GM18870 (cell line): ENCODE data around the gene SNAP25.

Experiments
- ATAC-seq: cut with Tn5 transposase; IDR thresholded peaks from one replicate; pipeline ENCODE4 v1.9.1; 2021; ENCODE audit warnings: moderate library complexity; ENCODE audit not compliant: unreplicated experiment

SNAP25 gene

DNA sequence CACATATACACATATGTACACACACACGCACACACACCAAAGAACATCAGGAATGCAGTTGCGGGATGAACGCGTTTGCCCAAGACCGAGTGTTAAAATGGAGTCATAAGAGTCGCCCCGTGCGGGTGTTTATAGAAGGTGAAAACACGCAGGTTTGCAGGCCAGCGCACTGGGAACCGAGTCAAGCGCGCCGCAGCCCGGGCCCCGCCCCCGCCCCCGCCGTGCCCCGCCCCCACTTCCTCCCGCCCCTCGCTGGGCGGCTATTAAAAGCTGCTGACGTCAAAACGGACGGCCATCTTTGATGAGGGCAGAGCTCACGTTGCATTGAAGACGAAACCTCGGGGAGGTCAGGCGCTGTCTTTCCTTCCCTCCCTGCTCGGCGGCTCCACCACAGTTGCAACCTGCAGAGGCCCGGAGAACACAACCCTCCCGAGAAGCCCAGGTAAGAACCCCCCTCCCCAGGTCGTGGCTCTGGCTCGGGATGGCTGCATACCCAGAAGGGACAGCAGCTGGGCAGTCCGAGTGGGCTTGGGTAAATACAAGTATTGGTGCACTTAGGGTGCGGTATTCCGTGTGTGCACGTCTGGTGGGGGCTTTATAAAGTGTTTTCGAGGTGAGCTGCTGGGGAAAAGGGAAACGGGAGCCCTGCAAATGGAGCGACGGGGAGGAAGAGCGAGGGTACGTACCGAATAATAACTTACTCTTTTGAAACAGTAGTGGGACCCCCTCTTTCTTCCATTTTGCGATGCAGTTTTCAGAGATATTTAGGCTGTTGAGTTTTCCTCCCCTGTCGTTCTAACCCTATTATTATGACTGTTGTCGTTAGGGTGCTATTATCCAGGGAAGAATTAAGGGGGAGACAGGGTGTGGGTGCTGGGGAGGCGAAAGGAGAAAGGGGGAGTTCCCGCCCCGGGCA lies at the start of gene SNAP25:
Gene SNAP25, plus strand, starts transcription at position 295 of the 916 bp plus-strand sequence. CDS start 56,662 bp downstream, outside the sequence.
- no peak for ATAC-seq

GRCh38 chr20:10169752-10170151 lies 48.9 kb upstream of the SNAP25 start:
- ATAC-seq = no peak

DNA sequence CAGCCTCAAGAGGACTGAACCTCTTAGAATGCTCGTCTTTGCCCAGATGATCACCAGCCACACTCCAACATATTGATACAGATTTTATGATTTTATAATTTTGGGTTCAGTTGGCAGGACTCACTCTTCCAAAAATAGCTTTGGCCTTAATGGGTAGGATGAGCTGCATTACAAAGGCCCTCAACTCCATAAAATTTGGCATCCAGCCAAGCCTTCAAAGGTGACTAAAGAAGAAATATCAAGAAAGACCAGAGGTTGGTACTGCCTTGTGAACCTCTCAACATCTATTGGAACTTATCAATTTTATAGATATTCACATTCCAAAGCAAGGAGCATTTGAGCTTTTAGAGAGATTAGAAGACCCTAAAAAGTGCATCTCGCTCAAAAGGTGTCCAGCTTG lies 48.4 kb upstream of the SNAP25 start:
- no peak for ATAC-seq

DNA sequence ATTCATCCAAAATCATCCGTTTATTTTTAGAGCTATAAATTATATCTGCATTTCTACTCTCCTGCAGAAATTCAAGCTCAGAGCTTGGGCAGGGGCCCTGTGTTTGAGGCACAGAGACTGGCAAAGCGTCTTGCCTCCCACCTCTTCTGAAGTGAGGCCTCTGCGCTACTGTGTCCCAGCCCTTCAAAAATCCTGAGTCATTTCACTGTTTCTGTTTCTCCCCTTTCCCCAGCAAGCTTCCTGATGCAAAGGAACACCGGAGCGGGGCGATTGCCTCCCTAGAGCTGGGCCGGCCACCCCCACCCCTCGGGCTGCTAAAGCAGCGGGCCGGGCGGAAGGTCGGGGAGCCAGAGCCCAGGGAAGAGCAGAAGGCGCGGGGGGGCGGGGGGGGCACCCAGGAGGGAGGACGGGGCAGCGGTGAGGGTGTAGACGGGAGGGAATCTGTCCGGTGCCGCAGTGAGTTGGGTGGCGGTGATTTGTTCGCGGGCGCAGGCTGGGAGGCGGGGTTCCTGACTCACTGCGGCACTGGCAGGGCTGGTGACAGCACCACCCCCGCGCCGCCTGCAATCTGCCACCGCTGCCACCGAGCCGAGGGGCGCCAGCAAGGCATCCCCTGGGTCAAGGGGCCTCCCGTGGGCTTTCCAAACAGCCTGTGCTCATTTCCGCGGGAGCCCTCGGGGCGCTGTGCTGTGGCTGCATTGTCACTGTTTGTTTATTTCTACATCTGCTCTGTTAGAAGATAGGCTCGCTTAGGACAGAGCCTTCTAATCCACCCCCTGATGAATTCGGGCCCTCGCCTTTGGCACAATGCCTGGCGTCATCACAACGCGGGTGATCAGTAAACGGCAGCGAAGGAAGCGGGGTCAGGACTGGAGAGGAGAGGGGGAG lies 46.5 kb upstream of the SNAP25 start:
- no peak for ATAC-seq

DNA sequence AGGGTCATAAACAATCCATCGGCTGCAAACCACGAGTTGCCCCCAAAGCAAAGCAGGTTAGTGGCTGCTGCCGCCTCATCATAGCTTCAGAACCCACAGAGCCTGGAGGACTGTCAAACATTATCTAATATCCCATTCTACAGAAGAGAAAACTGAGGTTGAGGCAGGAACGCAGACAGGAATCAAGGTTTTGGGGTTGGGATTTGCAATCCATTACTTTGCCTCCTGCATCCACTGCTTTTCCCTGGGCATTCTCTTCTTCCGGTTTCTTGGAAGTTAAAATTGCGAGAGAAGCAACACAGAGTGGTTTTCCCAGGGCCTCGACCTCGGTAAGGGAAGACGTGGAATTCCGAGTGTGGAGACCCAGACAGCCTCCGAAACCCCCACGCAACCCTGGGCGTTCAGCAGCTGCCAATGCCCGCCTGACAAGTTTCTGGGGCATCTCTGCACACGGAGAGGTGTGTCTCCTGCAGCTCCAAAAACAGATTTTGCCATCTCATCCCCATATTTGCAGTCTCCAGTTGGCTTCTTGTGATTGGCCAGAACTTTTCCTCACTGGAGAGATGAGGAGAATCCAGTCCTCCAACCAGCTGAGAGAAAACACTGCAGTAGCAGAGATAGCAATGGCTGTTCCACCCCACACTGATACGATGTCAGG lies 45.5 kb upstream of the SNAP25 start:
- no peak for ATAC-seq

DNA sequence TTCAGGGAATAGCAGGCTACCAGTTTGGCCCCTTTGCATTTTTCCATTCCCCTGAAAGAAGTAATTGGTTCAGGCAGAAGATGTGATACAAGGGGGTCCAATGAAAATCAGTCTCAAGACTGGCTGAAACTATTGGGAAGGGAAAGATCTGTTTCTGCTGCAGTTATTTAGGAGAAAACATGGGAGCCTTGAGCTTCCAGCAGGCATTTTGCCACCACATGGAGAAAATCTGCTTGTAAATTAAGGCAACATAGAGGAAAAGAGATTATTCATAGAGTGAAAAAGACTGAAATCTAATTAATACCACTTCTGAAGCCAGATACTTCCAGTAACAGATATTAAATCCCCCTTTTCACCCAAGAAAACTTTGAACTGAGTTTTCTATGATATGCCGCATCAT lies 44.2 kb upstream of the SNAP25 start:
- no peak for ATAC-seq

- no peak for ATAC-seq
These were observed 41.3 kb upstream of the SNAP25 start for GRCh38 chr20:10177326-10177725.

DNA sequence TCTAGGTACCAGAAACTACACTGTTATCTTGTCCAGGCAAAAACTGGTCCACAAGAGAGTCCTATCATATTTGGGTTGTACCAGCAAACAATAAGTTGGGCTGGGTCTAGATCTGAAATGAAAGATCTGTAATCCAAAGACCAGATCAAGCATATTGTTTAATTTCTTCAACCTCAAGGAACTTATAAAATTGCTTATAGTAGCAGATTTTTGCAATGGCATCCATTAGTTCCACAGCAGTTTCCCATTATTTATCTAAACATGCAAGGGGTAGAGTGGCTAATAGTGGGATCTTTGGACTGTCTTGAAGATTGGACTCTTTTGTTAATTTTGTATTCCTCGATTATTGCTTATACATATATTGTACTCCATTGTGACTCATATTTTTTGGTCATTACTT lies 40.5 kb upstream of the SNAP25 start:
- ATAC-seq = no peak

GRCh38 chr20:10178727-10179313 lies 39.8 kb upstream of the SNAP25 start:
- ATAC-seq = no peak

- ATAC-seq = no peak
These were observed 38.9 kb upstream of the SNAP25 start for GRCh38 chr20:10179574-10180298.

DNA sequence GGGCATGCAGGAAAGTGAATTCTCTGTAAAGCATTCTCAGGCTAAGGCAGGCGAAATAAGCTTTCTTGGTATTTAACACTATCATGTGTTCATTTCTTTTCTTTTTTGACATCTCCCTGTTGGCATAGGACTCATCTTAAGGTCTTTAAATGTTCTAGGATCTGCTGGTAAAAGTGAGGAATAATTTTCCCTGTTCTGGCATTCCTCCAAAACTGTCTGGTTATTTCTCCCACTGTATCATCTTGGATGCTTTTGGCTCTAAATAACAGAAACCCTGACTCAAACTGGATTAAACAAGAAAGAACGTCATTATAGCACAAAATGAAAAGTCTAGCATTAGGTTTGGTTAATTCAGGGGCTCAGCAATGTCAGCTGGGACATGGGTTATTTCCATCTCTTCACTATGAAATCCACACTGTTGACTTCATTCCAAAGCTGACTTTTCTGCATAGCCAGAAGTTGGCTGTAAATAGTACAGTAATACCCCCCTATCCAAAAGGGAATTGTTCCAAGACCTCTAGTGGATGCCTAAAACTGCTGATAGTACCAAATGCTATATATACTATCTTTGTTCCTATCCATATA lies 37.9 kb upstream of the SNAP25 start:
- no peak for ATAC-seq

GRCh38 chr20:10185741-10186558 lies 32.7 kb upstream of the SNAP25 start:
- ATAC-seq = no peak

DNA sequence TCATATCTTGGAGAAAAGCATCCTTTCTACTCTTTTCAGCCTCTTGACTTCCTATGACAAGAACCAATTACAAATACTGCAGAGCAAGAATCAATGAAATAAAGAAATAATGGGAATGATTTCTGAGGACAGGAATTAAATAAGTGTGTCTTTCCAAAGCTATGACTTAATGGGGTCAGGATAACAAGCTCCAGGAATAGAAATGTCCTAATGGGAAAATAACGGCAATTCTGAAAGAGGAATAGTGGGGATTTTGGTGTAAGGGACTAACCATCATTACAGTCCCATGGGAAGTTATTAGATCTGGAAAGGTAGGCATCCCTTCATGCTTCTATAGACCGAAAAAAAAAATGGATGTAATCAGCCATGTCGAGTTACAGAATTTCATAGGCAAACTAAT lies 28.2 kb upstream of the SNAP25 start:
- ATAC-seq = no peak

DNA sequence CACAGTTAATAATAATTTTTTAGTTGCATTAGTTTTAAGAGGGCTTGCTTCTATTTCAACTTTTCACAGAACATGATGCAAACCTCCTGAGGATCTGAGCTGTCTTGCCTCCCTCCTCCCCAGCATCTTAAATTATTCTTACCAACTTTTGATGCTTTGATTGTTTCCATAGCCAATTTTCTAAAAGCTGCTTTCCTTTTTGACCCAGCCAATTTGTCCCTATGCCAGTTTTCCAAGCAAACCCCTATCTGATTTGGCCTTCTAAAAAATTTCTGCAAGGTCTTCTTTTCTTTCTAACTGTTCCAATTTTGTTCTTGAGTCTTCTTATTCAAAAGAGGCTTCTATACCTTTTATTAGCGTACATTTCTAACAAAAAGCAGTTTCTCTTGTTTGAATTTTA lies 26.5 kb upstream of the SNAP25 start:
- ATAC-seq = no peak

- no peak for ATAC-seq
These were observed 24.5 kb upstream of the SNAP25 start for GRCh38 chr20:10194166-10194565.

GRCh38 chr20:10200330-10200729 lies 18.3 kb upstream of the SNAP25 start:
- no peak for ATAC-seq

DNA sequence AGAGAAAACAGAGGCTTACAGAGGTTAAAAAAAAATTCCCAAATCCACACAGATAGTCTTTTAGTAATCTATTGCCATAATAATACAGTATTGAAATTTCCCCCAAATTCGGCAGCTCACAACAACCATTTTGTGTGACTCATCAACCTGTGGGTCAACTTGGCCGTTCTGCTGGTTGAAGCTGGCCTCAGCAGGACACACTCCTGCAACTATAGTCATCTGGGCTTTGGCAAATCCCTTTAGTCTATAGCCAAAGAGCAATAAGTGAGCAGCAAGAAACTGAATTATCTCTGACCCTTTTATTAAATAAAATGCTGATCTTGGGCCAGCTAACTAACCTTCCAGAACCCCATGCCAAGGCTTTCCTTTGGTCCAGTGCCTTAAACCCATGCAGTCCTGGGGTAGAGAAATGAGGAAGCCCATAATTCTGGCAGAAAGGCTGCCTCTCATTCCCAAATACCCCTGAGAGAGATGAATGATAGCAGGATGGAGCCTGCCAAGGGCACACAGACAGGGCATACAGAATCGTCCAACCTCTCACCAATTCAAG lies 17.2 kb upstream of the SNAP25 start:
- ATAC-seq = no peak

GRCh38 chr20:10209091-10209490 lies 9.5 kb upstream of the SNAP25 start:
- no peak for ATAC-seq

- ATAC-seq = no peak
These were observed 5.1 kb upstream of the SNAP25 start for GRCh38 chr20:10213526-10213925.
